HEK293T (cell line): ENCODE data around the gene WBP1.

Experiments used
- ARNT ChIP-seq: fragments of 450-650 bp; IDR thresholded peaks from 2 replicates; pipeline ENCODE4 v1.6.1; 2017; ENCODE audit warnings: mild to moderate bottlenecking
- BHLHE40 ChIP-seq: fragments of 450-650 bp; IDR thresholded peaks from 2 replicates; pipeline ENCODE4 v1.6.1; 2016; ENCODE audit warnings: mild to moderate bottlenecking, moderate library complexity, borderline replicate concordance
- LEF1 ChIP-seq: fragments of 450-650 bp; IDR thresholded peaks from 2 replicates; pipeline ENCODE4 v1.6.1; 2017; ENCODE audit warnings: mild to moderate bottlenecking, borderline replicate concordance
- PKNOX1 ChIP-seq: fragments of 450-650 bp; IDR thresholded peaks from 2 replicates; pipeline ENCODE4 v1.6.1; 2016
- SP1 ChIP-seq: fragments of 450-650 bp; IDR thresholded peaks from 2 replicates; pipeline ENCODE4 v1.6.1; 2017

- no peak for TF ChIP-seq PKNOX1
- no peak for TF ChIP-seq LEF1
- no peak for TF ChIP-seq BHLHE40
- no peak for TF ChIP-seq ARNT
- TF ChIP-seq SP1, result no peak
Measured at GRCh38 chr2:74414441-74414840, 43.8 kb upstream of the WBP1 start.
